Measurements from ENCODE around the gene ORM1. TPM values are rescaled to one million over a fixed set of nuclear protein-coding genes. Genes with fewer than 3 reads are reported as not detected.

The ORM1 gene
- total and polyA plus RNA-seq, 4 donors = 1,297 to 69,591 (median 37,095) TPM

- H3K27ac ChIP-seq (ENCODE audit: low read depth in 1 of 2, low read length in 2 of 2) = no peak overlapping the region
- WGBS = 91% methylated on average over 18 of the region's 18 CpGs
- no peak for DNase-seq (ENCODE audit: low spot score)
- H3K4me3 ChIP-seq (ENCODE audit: low read depth in 1 of 3, low read length in 3 of 3) = no peak overlapping the region
- TF ChIP-seq JUND (IDR thresholded peaks at IDR 0.05) (no peak), SP1 (IDR thresholded peaks at IDR 0.05) (no peak), TAF1 (conservative IDR thresholded peaks at IDR 0.05) (no peak), RAD21 (IDR thresholded peaks at IDR 0.05) (no peak), MAX (IDR thresholded peaks at IDR 0.05) (no peak), RXRA (IDR thresholded peaks at IDR 0.05) (no peak), ATF3 (IDR thresholded peaks at IDR 0.05) (no peak), GABPA (IDR thresholded peaks at IDR 0.05 in 1 of 2, conservative IDR thresholded peaks at IDR 0.05 in 1 of 2) (no peak), HNF4A (conservative IDR thresholded peaks at IDR 0.05) (no peak), CTCF (IDR thresholded peaks at IDR 0.05; ENCODE audit: low read depth, low read length, missing input control) (no peak)
- no peak overlapping the region for H3K9ac ChIP-seq (ENCODE audit: low read depth in 1 of 2, low read length in 2 of 2)
- peaks cover 0 to 4% (median 0%) of the 10 kb centered on the region in 4 donors for H3K4me1 ChIP-seq (ENCODE audit: control insufficient read depth in 4 of 4, insufficient read depth in 4 of 4, low read length in 3 of 4)
- H3K27me3 ChIP-seq (ENCODE audit: control insufficient read depth in 4 of 4, insufficient read depth in 4 of 4, low read length in 3 of 4) = no peaks in the 10 kb centered on the region
- peaks cover 0 to 26% (median 13%) of the 10 kb centered on the region in 4 donors for H3K36me3 ChIP-seq (ENCODE audit: control insufficient read depth in 4 of 4, insufficient read depth in 3 of 4, low read depth in 1 of 4, low read length in 3 of 4)
- no peaks in the 10 kb centered on the region for H3K9me3 ChIP-seq (ENCODE audit: control insufficient read depth in 4 of 4, low read length in 3 of 4)
Observed at GRCh38 chr9:114276908-114277821, 45.7 kb upstream of the ORM1 start.

GRCh38 chr9:114278356-114278755 is 44.5 kb upstream of the ORM1 start:
- Histone ChIP-seq H3K9me3 (ENCODE audit: control insufficient read depth in 4 of 4, low read length in 3 of 4) (no peaks in the 10 kb centered on the region), H3K4me3 (ENCODE audit: low read depth in 1 of 3, low read length in 3 of 3) (no peak overlapping the region), H3K36me3 (ENCODE audit: control insufficient read depth in 4 of 4, insufficient read depth in 3 of 4, low read depth in 1 of 4, low read length in 3 of 4) (peaks cover 0 to 30% (median 14%) of the 10 kb centered on the region in 4 donors), H3K4me1 (ENCODE audit: control insufficient read depth in 4 of 4, insufficient read depth in 4 of 4, low read length in 3 of 4) (peaks cover 0 to 4% (median 0%) of the 10 kb centered on the region in 4 donors), H3K27me3 (ENCODE audit: control insufficient read depth in 4 of 4, insufficient read depth in 4 of 4, low read length in 3 of 4) (no peaks in the 10 kb centered on the region), H3K9ac (ENCODE audit: low read depth in 1 of 2, low read length in 2 of 2) (no peak overlapping the region), H3K27ac (ENCODE audit: low read depth in 1 of 2, low read length in 2 of 2) (no peak overlapping the region)
- TF ChIP-seq YY1 (IDR thresholded peaks at IDR 0.05) (no peak), NR2F2 (IDR thresholded peaks at IDR 0.05) (no peak), TAF1 (conservative IDR thresholded peaks at IDR 0.05) (no peak), JUND (IDR thresholded peaks at IDR 0.05) (no peak)
- no peak for DNase-seq (ENCODE audit: low spot score)
- WGBS = 92% methylated on average over 3 of the region's 3 CpGs

GRCh38 chr9:114278881-114279570 is 43.9 kb upstream of the ORM1 start:
- Histone ChIP-seq H3K9ac (ENCODE audit: low read depth in 1 of 2, low read length in 2 of 2) (no peak overlapping the region), H3K27ac (ENCODE audit: low read depth in 1 of 2, low read length in 2 of 2) (no peak overlapping the region), H3K4me3 (ENCODE audit: low read depth in 1 of 3, low read length in 3 of 3) (no peak overlapping the region), H3K27me3 (ENCODE audit: control insufficient read depth in 4 of 4, insufficient read depth in 4 of 4, low read length in 3 of 4) (no peaks in the 10 kb centered on the region), H3K4me1 (ENCODE audit: control insufficient read depth in 4 of 4, insufficient read depth in 4 of 4, low read length in 3 of 4) (peaks cover 0 to 4% (median 0%) of the 10 kb centered on the region in 4 donors), H3K9me3 (ENCODE audit: control insufficient read depth in 4 of 4, low read length in 3 of 4) (no peaks in the 10 kb centered on the region), H3K36me3 (ENCODE audit: control insufficient read depth in 4 of 4, insufficient read depth in 3 of 4, low read depth in 1 of 4, low read length in 3 of 4) (peaks cover 3 to 33% (median 14%) of the 10 kb centered on the region in 4 donors)
- WGBS = 87% methylated on average over 14 of the region's 14 CpGs
- no peak for DNase-seq (ENCODE audit: low spot score)
- no peak for TF ChIP-seq JUND (IDR thresholded peaks at IDR 0.05)
- no peak for TF ChIP-seq HNF4G (IDR thresholded peaks at IDR 0.05)
- TF ChIP-seq GABPA (IDR thresholded peaks at IDR 0.05 in 1 of 2, conservative IDR thresholded peaks at IDR 0.05 in 1 of 2) = no peak
- no peak for TF ChIP-seq MAX (IDR thresholded peaks at IDR 0.05)
- no peak for TF ChIP-seq EGR1 (IDR thresholded peaks at IDR 0.05; ENCODE audit: low read depth in 2 of 2)
- TF ChIP-seq ATF3 (IDR thresholded peaks at IDR 0.05) = no peak
- TF ChIP-seq ZBTB33 (IDR thresholded peaks at IDR 0.05) = no peak
- TF ChIP-seq RXRA (IDR thresholded peaks at IDR 0.05) = no peak
- TF ChIP-seq HNF4A (conservative IDR thresholded peaks at IDR 0.05) = no peak
- TF ChIP-seq YY1 (IDR thresholded peaks at IDR 0.05) = no peak
- no peak for TF ChIP-seq RAD21 (IDR thresholded peaks at IDR 0.05)
- no peak for TF ChIP-seq NR2F2 (IDR thresholded peaks at IDR 0.05)
- no peak for TF ChIP-seq FOXA1 (IDR thresholded peaks at IDR 0.05)
- no peak for TF ChIP-seq TAF1 (conservative IDR thresholded peaks at IDR 0.05)
- no peak for TF ChIP-seq SP1 (IDR thresholded peaks at IDR 0.05)
- TF ChIP-seq FOXA2 (IDR thresholded peaks at IDR 0.05) = no peak

All from liver (tissue), 9 donors.